B cell (primary cell): ENCODE measurements around the gene PPIL1.

ENCODE experiments used
- EZH2 ChIP-seq: IDR thresholded peaks from 2 replicates; pipeline ENCODE4 v1.6.1; 2012; ENCODE audit warnings: borderline replicate concordance, low read depth, mild to moderate bottlenecking, moderate library complexity, low read length; ENCODE audit not compliant: insufficient read depth, poor library complexity, severe bottlenecking
- TF ChIP-seq, protein P1 (sequence below): fragments of 200-600 bp; IDR thresholded peaks from one replicate; pipeline ENCODE4 v1.8.0; 2022; ENCODE audit warnings: antibody characterized with exemption, mild to moderate bottlenecking

DNA sequence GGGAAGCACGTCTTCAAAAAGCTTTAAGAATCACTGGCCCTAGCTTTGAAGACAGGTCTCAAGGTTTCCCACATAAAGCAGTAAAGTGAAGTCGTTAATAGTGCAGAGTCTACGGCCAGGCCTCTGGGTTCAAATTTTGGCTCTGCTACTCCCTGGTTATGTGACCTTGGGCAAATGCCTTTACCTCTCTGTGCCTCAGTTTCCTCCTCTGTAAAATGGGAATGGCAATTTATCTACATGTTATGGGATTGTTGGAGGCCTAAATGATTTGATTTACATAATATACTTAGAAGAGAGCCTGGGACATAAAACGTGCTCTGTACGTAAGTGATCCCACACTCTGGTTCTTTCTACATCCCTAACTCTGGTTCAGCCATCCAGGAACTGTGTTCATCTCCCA, 67.5 kb downstream of the PPIL1 start:
- TF ChIP-seq, protein P1, sequence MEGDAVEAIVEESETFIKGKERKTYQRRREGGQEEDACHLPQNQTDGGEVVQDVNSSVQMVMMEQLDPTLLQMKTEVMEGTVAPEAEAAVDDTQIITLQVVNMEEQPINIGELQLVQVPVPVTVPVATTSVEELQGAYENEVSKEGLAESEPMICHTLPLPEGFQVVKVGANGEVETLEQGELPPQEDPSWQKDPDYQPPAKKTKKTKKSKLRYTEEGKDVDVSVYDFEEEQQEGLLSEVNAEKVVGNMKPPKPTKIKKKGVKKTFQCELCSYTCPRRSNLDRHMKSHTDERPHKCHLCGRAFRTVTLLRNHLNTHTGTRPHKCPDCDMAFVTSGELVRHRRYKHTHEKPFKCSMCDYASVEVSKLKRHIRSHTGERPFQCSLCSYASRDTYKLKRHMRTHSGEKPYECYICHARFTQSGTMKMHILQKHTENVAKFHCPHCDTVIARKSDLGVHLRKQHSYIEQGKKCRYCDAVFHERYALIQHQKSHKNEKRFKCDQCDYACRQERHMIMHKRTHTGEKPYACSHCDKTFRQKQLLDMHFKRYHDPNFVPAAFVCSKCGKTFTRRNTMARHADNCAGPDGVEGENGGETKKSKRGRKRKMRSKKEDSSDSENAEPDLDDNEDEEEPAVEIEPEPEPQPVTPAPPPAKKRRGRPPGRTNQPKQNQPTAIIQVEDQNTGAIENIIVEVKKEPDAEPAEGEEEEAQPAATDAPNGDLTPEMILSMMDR, result no peak
- no peak for TF ChIP-seq EZH2
